Stimulated activated naive CD4-positive, alpha-beta T cell treated with Interleukin-2 at 50 U/mL for 16 hours (primary cell): ENCODE measurements around the gene HOXA1.

ENCODE experiments used
- DNase-seq: peaks from one replicate; lab custom pipeline; 2025; lab: John Stamatoyannopoulos, UW

The HOXA1 gene

GRCh38 chr7:27095897-27096767, at the start of gene HOXA1:
Gene HOXA1 (minus strand): TSS chr7:27096000. CDS start chr7:27095912, 88 bp downstream.
- DNase-seq, result peak; percentile 75

GRCh38 chr7:27145165-27145913, 49.5 kb upstream of the HOXA1 start:
- no peak for DNase-seq

GRCh38 chr7:27144781-27145164, 49.0 kb upstream of the HOXA1 start:
- no peak for DNase-seq

- no peak for DNase-seq
Measured at GRCh38 chr7:27143950-27144780, 48.4 kb upstream of the HOXA1 start.

- DNase-seq, result no peak
Measured at GRCh38 chr7:27143023-27143949, 47.5 kb upstream of the HOXA1 start, which contains the start of gene HOXA5. Gene HOXA5 (minus strand): TSS chr7:27143681. CDS start chr7:27143607, 74 bp downstream.

- DNase-seq, result no peak
Measured at GRCh38 chr7:27142580-27143022, 46.8 kb upstream of the HOXA1 start.

GRCh38 chr7:27141923-27142579, 46.3 kb upstream of the HOXA1 start:
- DNase-seq, result no peak

GRCh38 chr7:27141137-27141922, 45.5 kb upstream of the HOXA1 start:
- DNase-seq, result no peak

GRCh38 chr7:27140126-27140857, 44.5 kb upstream of the HOXA1 start:
- no peak for DNase-seq

GRCh38 chr7:27139334-27140125, 43.7 kb upstream of the HOXA1 start:
- no peak for DNase-seq

- no peak for DNase-seq
Measured at GRCh38 chr7:27138985-27139333, 43.2 kb upstream of the HOXA1 start.

GRCh38 chr7:27138472-27138871, 42.7 kb upstream of the HOXA1 start:
- no peak for DNase-seq

GRCh38 chr7:27137640-27138315, 42.0 kb upstream of the HOXA1 start:
- DNase-seq, result no peak

- DNase-seq, result no peak
Measured at GRCh38 chr7:27134392-27134791, 38.6 kb upstream of the HOXA1 start.

GRCh38 chr7:27133409-27134231, 37.8 kb upstream of the HOXA1 start:
- no peak for DNase-seq

GRCh38 chr7:27132978-27133377, 37.2 kb upstream of the HOXA1 start:
- DNase-seq, result no peak

GRCh38 chr7:27132214-27132613, 36.4 kb upstream of the HOXA1 start:
- no peak for DNase-seq
